GM19238 (cell line): ENCODE results near the gene RPS6KA4.
A peak's percentile ranks its signal among the peaks of the same experiment; 100 is the strongest.
"Not testable (repeated sequence)": the region's sequence is repeated elsewhere in the genome, so short reads cannot be mapped to it uniquely, and the experiment has no call there.

Experiments used
- DNase-seq: peaks from one replicate; pipeline ENCODE4 v3.0.0; 2011; ENCODE audit warnings: low spot score; ENCODE audit not compliant: insufficient read length

Gene RPS6KA4

GRCh38 chr11:64358907-64359711, at the start of gene RPS6KA4:
Gene RPS6KA4 (plus strand): TSS chr11:64359162. CDS start chr11:64359236, 74 bp downstream.
- peak; percentile 92 for DNase-seq

GRCh38 chr11:64312947-64313346, 46.0 kb upstream of the RPS6KA4 start:
- DNase-seq, result no peak

- no peak for DNase-seq
Measured at GRCh38 chr11:64313491-64314145, 45.3 kb upstream of the RPS6KA4 start.

- DNase-seq, result no peak
Measured at GRCh38 chr11:64314146-64314804, 44.7 kb upstream of the RPS6KA4 start.

- DNase-seq, result no peak
Measured at GRCh38 chr11:64314805-64315561, 44.0 kb upstream of the RPS6KA4 start.

- DNase-seq, result not testable (repeated sequence)
Measured at GRCh38 chr11:64315667-64316526, 43.1 kb upstream of the RPS6KA4 start.

GRCh38 chr11:64316672-64317324, 42.2 kb upstream of the RPS6KA4 start:
- no peak for DNase-seq

GRCh38 chr11:64317325-64317960, 41.5 kb upstream of the RPS6KA4 start, which contains the start of gene TRMT112:
Gene TRMT112 (minus strand): TSS chr11:64317559. CDS start chr11:64317526, 33 bp downstream.
- DNase-seq, result peak; percentile 94

- DNase-seq, result peak; percentile 96
Measured at GRCh38 chr11:64317961-64318765, 40.8 kb upstream of the RPS6KA4 start, which contains the start of gene PRDX5. Gene PRDX5 (plus strand): TSS chr11:64318121. CDS start chr11:64318216, 95 bp downstream.

GRCh38 chr11:64318766-64319761, 39.9 kb upstream of the RPS6KA4 start:
- no peak for DNase-seq

GRCh38 chr11:64320556-64320955, 38.4 kb upstream of the RPS6KA4 start:
- DNase-seq, result no peak

GRCh38 chr11:64321026-64321425, 37.9 kb upstream of the RPS6KA4 start:
- no peak for DNase-seq

- DNase-seq, result no peak
Measured at GRCh38 chr11:64321533-64321932, 37.4 kb upstream of the RPS6KA4 start.

- DNase-seq, result no peak
Measured at GRCh38 chr11:64322925-64323260, 36.1 kb upstream of the RPS6KA4 start.

GRCh38 chr11:64323373-64323772, 35.6 kb upstream of the RPS6KA4 start:
- DNase-seq, result no peak

GRCh38 chr11:64323984-64324383, 35.0 kb upstream of the RPS6KA4 start:
- DNase-seq, result not testable (repeated sequence)
